CD1c-positive myeloid dendritic cell (primary cell): Measurements from ENCODE around the gene LYPD6.
A peak's percentile ranks its signal among the peaks of the same experiment; 100 is the strongest.
"Not testable (repeated sequence)": the region's sequence is repeated elsewhere in the genome, so short reads cannot be mapped to it uniquely, and the experiment has no call there.

Source experiments
- DNase-seq: peaks from one replicate; pipeline ENCODE4 v3.0.0-alpha.2; 2016; ENCODE audit errors: extremely low spot score

Gene LYPD6, protein sequence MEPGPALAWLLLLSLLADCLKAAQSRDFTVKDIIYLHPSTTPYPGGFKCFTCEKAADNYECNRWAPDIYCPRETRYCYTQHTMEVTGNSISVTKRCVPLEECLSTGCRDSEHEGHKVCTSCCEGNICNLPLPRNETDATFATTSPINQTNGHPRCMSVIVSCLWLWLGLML

DNA sequence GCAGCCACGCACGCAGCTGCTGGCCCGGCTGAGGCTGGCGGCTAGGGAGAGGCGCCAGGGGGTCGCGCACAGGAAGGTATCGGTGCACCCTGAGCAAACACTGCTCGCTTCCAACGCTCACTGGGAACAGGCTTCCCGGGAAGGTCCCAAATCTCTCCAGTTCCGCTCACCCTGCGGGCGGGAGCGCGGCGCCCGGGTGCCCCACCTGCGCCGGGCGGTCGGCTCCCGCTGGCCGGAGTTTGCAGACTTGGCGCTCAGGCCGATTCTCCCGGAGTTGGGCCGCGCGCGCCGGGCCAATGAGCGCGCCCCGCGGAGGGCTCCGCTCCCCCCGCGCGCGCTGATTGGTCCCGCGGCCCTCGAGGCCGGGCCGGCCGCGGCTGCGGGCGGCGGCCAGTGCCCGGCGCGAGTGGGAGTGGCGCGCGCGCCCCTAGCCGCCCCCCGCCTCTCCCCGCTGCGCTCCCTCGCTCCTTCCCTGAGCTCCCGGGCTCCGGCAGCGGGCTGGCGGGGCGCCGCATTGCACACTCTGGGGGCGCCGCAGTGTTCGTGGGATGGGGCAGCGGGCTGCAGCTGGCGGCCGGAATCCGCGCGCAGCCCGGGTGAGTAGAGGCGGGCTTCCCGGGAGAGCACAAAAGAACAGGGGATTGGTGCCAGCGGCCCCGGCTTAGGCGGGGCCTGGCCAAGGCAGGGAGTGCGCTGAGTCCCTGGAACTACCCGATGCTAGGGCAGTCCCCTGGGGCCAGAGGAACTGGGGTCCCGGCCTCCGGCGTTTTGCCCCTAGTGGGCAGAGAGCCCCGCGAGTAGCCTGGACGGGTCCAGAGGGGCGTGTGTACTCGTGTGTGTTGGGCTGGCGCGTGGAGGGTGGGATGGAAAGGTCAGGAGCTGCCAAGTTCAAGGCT is at the start of gene LYPD6:
TSS of gene LYPD6 (plus strand) at position 461 of the 896 bp plus-strand sequence. CDS start 107,122 bp downstream, outside the sequence.
- DNase-seq = peak; percentile 11

DNA sequence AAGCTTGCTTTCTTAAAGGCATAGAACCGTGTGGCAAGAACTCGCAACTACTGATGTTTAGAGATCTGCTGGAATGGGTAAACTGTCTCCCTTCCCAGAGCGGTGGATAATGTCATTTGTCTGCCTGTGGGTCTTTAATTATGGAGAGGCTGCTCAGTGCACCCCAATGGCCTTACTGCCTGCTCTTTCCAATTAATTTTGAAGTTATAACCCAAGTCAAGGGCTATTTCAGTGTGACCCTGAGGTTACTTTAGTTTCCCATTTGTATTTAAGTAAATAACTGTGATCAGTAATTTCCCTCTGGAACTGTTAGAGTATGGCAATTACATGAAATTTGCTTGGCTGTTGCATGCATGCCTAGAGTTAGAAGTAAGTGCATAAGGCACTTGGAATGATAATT is 48.9 kb upstream of the LYPD6 start:
- DNase-seq = no peak

DNA sequence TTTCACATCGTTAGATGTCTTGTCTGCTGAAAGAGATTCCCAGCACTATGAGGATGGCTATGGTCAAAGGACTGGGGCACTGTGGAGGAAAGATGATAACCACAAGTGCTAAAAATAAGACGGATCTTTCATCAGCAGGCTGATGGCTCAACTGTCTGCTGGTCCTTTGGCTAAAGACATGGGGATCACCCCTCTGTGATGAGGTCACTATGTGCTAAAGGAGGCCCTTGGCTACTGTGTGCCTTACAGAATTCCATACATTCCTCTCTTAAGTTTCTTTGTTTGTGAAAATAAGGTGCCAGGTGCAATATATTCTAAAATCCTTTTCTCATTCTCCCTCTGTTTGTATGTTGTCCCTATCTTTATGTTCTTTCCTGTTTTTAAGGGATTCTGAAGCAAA is 39.7 kb upstream of the LYPD6 start:
- no peak for DNase-seq

DNA sequence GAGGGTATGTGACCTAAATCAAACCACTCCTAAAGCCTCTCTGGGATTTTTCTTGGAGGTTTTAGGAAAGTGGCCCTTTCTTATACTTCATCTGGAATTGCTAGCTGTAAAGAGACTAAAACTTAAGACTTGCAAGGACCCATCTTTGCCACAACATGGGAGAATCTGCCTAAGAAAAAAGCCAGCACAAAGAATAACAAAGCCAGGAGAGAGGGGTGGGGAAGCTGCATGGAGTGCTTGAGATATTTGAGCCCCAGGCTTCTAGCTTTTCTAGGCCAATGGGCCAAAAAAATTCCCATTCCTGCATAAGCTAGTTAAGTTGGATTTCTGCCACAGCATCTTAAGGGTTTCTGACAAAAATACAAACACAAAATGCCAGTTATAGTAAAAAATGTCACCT is 38.5 kb upstream of the LYPD6 start:
- no peak for DNase-seq

DNA sequence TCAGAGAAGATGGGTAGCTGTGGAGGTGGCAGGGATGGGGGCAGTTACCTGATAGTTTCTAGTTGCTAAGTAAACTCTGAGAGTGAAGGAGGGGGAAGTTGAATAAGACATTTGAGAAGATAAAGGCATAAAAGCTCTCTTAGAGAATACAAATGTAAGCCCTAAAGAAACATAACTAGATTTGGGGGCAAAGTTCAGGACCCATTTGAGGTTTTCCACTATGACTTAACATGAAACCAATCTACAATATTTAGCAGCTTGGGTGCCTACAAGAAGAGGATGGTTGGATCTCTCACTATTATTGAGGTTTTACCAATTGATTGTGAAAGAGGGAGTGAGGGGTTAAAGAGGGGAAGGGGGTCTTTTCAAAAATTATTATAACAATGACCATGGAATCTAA is 34.4 kb upstream of the LYPD6 start:
- no peak for DNase-seq

DNA sequence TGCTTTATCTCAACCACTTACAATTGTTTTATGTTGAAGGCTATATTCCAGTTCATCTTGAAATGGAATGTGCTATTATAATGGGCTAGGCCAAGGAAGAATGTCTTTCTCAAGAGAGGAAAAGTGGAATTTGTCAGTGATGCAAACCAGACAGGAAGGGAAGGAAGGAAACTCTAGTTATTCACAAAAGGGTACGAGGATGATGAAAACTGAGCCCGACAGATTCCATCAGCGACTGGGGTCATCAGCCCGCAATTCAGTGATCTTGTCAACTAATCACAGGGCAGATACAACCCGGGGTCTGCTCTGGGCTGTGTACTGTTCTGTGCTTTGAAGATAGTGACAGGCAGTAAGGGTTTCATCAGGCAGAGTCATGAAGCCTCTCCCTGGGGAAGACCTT is 23.4 kb upstream of the LYPD6 start:
- DNase-seq = no peak

DNA sequence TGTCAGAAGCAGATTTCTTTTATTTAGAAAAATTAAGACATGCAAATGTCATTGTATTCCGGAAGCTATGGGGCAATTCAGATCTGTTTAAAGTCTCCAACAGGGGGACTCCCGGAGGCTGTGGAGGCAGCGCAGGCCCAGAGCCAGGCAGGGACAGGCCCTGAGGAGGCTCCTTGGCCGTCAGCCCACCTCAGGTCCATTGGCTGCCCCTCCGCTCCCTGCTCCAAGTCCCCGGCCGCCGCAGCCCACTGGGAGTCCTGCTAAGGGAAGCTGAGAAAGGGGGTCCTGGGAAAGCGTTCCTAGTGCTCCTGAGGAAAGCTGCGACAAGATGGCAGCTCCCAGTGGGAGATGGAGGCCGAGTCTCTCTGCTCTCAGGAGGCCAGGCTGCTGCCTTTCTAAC is 20.0 kb upstream of the LYPD6 start:
- no peak for DNase-seq

DNA sequence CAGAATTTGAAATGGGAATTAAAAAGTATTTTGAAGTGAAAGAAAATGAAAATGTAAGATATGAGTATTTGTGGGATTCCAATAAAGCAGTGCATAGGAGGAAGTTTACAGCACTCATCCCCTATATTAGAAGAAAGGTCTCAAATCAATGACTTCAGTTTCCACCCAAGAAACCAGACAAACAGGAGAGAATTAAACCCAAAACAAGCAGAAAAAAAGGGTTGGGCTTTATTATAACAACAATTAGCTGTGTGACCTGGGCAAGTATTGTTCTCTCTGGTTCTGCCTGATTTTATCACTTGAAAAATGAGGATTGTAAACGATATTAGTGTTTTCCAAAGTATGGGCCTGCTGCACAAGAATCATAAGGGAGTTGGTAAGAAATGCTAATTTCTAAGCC is 18.3 kb upstream of the LYPD6 start:
- no peak for DNase-seq

DNA sequence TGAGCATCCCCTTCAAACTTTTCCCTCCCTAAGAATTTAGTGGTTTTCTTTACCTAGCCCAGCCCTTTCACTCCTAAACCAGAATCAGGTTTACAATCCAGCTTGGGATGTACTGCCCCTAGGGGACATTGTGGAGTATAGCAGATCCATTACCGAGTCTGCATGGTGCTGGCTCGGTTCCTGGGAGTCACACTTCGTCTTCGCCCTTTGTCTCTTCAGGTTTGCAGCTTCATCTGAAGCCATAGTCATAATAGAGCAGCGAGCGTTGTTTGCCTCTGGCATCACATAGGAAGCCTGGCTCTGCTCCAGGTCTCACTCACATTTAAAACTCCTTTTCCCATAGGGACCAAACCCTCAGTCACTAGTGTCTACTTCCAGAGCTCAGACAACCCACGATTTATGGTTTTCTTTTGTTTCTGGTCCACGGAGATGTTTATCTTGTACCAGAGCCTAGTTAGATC is 16.8 kb upstream of the LYPD6 start:
- DNase-seq = peak; percentile 39

DNA sequence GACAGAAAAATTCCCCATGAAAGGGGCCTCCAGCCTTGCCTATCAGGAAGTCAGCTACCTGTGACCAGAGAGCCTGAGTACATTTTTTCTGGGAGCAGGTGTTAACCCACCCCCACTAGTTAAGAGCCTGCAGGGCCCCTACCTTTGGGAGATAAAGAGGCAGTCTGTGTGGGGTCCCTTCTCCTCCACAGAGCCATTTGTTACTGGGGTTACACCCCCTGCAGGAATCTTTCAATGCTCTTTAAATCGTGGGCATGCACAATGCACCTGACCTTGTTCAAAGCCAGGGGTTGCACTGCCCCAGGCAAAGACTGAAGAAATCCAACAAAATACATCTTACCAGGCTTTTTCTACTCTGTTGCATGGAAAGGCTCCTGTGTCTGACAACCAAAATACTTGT is 15.7 kb upstream of the LYPD6 start:
- no peak for DNase-seq

DNA sequence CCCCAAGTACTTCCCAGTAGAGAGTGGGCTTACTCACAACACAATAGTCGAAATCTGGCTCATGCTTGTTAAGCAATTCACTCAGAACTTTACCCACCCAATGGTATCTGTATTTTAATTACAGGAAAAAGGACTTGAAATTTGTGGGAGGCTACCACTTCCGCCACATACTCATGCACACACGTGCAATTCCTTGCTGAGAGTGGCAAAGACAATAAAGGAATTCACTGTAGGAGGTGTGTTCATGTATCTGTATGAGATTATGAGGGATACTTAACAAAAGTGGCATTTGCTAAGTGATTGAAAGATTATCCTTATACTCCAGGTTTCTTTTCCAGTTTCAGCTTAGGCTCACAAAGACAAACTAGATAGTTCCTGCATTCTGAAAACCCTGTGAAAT is 14.9 kb upstream of the LYPD6 start:
- no peak for DNase-seq

DNA sequence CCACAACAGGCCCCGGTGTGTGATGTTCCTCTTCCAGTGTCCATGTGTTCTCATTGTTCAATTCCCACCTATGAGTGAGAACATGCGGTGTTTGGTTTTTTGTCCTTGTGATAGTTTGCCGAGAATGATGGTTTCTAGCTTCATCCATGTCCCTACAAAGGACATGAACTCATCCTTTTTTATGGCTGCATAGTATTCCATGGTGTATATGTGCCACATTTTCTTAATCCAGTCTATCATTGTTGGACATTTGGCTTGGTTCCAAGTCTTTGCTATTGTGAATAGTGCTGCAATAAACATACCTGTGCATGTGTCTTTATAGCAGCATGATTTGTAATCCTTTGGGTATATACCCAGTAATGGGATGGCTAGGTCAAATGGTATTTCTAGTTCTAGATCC is 11.8 kb upstream of the LYPD6 start:
- DNase-seq = not testable (repeated sequence)

DNA sequence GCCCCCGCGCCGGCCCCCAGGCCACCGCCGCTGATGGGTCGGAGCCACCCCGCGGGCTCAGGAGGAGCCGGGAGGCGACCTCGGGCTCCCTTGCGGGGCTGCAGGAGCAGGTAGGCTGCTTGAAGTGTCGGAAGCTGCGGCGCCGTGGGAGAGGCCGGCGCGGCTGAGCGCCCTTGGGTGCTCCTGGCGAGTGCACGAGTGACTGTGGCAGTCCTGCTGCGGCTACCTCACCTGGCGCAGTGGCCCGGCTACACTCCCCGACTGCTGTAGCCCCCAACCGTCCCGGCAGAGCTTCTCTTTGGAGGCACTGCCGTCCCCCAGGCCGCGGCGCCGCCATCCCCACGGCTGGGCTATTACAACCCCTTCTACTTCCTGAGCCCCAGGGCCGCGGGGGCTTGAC is 10.0 kb upstream of the LYPD6 start:
- DNase-seq = no peak

DNA sequence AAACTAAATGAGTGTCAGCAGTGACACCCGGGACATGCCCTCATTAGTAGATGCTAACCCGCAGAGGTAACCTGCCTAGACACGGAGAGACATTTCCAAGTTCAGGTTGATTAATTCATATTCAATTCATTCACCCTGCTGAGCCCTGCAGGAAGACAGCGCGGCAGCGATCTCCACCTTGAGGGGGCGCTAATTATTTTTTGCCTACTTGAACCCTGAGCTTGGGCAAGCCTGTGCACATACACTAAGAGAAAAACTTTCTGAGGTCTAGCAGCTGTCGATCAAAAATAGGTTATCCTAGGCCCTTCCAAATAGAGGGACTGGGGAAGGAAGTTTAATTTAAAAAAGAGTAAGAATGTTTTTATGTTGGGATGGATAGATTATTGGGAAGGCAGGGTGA is 1.3 kb upstream of the LYPD6 start:
- DNase-seq = no peak

DNA sequence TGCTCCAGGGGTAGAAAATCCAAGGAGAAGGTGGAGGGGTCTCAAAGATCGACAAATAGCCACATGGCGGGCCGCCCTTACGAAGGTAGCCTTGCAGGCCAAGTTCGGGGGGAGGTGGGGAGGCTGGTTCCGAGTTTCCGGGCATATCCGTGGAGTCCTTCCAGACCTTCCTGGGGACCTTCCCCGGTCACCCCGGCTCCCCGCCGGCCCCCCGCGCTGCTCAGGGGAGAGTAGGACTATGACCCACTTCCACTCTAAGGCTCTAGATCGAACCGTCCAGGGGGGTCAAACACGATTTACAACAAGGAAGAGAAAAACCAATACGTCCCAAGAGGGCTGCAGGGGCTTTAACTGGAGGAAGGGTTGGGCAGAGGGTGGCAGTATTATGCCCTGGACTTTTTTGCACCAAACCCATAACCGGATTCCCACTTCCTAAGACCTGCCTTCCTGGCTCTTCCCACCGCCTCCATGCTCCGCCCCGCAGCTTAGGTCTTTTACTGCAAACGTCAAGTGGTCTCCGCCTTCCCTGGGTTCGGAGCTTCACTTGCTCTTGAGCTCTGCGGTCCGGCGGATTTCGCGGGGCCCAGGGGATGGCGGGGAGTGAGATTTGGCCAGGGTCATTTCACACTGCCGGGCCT is 779 bp upstream of the LYPD6 start:
- no peak for DNase-seq

DNA sequence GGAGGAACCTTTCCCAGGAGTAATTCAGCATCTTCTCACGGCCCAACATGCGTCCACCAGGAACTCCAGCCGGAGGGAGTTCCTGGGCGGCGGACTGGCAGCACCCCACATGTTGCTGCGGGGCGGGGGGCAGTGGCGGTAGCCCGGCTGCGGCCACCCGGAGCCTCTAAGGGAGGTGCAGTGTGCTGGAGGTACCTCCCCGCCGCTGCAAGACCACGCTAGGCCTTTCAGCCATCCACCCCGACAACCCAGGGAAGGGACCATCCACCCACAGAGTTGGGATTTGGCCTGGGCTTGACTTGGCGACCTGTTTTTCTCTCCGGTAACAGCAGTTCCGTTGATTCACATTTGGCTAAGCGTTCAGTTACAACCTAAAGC is 625 bp downstream of the LYPD6 start:
- no peak for DNase-seq

DNA sequence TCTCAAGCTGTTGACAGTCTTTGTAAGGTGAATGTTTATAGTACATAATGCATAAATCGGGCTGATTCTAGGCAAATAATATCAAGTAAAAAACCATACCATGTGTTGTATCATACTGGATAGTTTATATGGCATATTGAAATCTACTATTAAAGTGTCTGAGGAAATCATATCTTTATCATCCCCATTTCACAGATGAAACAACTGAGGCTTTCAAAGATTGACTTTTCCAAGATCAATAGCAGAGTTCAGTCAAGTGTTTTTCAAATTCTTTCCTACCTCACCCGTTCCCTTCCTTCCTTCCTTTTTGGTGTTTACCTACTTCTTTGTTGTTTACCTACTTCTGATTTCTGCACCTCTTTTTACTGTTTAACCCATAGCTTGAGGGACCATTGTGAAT is 2.0 kb downstream of the LYPD6 start:
- no peak for DNase-seq

DNA sequence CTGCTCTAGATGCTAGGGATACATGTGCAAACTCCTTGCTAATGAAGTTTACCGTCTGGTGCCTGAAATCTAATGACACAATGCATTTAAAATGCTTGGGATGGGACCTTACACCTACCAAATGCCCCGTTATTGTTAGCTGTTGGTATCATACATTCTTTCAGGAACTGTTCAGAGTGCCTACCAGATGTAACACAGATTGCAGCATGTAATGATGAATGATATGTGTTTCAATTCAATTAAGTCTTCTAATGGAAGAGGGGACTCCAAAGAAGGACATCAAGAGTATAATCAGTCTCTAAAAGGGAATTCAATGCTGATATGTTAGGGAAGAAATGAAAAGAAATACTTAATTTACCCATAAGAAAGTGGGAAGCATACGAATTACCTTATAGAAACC is 3.2 kb downstream of the LYPD6 start:
- no peak for DNase-seq

DNA sequence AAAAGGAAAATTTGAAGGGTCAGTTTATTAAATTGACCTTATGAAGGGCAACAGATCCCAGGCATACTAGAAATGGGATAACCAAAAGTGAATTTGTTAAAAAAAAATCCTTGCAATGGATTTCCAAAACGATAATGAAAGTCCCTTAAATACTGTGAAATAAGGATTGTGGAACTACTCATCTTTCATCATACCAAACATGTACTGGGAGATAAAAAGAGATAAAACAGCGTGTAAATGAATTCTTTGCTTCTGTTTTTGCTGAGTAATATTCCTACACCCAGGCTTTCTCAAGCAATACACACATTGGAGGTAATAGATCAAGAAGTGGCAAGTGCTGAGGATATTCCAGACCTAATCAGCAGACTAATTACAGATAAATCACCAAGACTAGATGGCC is 3.8 kb downstream of the LYPD6 start:
- no peak for DNase-seq

DNA sequence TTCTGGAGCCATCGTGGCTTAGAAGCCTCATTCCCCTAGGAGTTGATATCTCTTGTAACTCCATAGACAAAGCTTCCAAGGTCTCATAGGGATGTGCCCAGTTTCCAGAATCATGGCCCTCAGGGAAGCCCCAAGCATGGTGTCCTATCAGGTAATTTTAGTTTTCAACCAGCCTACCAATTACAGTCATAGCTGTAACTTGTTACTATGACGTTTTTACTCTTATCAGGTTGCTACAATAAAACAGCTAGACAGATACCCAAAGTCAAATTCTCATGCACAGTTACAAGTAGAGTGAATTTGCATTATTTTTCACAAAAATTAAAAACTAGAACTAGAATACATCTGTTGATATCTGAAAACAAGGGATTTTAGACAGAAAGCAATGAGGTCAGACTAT is 8.9 kb downstream of the LYPD6 start:
- DNase-seq = no peak

DNA sequence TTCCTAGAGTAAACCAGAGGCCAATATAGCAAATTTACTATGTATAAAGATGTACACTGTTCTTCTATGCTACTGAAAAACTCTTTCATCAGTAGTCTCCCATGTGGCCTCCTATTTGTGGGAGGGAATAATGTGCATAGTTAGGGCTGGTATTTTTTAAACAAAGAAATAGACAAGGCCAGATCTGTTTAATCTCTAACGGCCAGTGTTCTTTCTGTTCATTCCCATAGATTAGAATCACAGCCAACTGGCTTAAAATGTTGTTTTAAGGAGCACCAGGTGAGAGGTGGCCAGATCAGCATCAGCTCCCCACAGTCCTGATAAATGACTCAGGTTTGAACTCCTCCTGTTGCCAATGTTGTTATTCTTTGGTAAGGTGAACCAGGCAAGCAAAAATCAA is 12.1 kb downstream of the LYPD6 start:
- no peak for DNase-seq

DNA sequence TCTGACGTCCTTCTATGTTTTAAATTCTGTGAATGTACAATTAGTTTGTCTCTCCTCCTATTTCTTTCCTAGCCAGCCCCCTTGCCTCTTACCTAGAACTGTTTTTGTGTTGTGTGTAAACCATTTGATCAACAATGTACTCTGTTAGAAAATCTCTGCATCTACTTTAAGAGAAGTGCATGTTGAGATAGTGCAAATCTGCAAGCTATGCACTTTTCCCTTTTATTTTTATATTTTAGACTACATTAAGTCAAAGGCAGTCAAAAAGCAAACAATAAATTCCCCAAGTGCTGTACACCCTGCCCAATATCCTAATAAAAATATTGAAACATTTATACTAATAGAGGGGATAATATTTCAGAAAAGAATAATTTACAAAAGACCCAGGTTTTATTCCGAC is 13.7 kb downstream of the LYPD6 start:
- DNase-seq = no peak

DNA sequence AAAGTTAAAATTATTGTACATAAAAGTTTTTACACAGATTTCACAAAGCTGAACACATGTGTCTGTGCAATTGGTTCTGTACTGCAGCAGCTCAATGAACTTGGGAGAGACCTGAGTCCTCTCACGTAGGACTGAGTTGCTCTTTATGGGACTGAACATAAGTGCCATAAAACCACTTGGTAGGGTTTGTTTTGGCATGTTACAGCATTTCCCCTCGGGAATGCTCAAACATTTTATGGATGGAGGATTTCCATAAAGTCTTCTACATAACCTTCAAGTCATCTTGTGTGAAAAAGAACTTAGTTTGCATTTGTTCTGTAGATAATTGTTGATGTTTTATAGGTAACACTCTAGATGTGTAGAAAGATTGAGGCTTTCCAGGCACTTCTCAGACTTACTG is 15.9 kb downstream of the LYPD6 start:
- no peak for DNase-seq
